Posterior vena cava (tissue), 2 donors: ENCODE results near the gene COL15A1. TPM values are rescaled to one million over a fixed set of nuclear protein-coding genes. Genes with fewer than 3 reads are reported as not detected.

ENCODE experiments used
- DNase-seq: peaks from one replicate; pipeline ENCODE4 v3.0.0-alpha.2; 2020; ENCODE audit warnings: low spot score
- intact Hi-C, 2 donors: fragments of 100-400 bp; cut with DNase I; formaldehyde crosslinking; loops; one replicate each; pipeline versions ENCODE4 v1.14.1 to v1.14.2; 2022 to 2023
- total RNA-seq, 2 donors: library from RNA; stranded (reverse); fragmentation: NEBNext Ultra II Directional; extraction: Animal tissue kit (Norgen Biotek cat#: 25700); gene quantifications; one replicate each; pipeline ENCODE4 v1.2.1, GENCODE V29; 2021
- donor health status: DM: yes; HTN: yes; CAD: no.
- donor health status: DM: yes; HTN: yes; CAD: no.

COL15A1 gene
- total RNA-seq, 2 donors from 2014 or later = 126 to 129 TPM

DNA sequence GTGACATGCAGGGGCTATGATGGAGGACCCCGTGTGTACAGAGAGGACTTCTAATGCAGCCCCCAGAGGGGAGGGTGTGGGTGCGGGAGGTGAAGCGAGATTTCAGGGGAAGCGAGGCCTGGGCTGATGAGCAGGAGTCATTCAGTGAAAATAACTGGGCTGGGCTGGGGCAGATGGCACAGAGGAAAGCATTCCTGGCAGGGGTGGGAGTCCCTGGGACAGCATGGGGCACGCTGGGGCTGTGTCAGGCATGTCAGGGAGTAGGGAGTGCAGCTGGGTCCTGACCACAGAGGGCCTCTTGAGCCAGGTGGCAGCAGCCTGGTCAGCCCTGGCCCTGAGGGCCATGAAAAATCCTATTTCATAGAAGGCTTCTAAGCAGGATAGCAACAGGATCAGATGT, 36.6 kb downstream of the COL15A1 start:
- intact Hi-C loops = no loop called here
- DNase-seq = no peak

DNA sequence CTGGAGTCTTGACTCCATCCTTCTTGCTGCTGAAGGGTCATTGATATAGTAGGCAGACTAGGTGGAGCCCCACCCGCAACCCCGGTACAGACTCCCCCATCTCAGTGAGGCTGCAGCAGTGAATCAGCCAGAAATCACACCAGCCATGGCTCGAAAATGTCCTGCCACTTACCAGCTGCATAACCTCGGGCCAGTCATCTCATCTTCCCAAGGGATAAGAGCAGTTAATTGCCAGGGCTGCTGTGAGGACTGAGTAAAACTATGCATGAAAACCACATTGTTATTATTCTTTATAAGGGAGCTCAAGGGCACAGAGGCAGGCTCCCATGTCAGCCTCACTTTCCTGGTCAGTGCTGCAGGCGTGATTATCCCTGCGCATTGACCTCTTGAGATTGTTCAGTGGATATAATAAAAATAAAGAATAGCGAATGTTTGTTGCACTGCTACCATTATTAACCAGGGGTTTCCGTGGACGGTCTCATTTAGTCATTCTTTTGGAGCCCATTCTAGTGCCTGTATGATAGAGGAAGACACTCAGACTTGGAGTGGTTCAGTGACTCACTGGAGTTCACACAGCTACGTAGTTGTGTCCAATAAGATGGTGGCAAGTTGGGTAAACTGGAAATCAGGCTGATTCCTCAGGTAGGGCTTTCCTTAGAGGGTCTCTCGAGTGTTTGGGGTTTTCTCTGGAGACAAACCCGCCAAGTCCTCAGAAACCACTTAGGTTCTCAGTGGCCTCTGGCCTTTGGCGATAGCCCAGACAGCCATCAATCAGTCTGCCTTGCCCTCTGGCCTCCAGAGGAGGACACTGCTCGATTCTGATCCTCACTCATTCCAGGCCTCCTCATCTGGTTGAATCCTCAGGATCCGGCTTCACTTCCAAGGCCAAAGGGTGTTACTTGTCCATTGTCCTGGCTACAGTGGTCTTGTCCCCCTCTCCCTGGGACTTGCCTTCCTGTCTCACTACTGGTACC, 39.9 kb downstream of the COL15A1 start:
- DNase-seq = no peak
- intact Hi-C loops = no loop called here

DNA sequence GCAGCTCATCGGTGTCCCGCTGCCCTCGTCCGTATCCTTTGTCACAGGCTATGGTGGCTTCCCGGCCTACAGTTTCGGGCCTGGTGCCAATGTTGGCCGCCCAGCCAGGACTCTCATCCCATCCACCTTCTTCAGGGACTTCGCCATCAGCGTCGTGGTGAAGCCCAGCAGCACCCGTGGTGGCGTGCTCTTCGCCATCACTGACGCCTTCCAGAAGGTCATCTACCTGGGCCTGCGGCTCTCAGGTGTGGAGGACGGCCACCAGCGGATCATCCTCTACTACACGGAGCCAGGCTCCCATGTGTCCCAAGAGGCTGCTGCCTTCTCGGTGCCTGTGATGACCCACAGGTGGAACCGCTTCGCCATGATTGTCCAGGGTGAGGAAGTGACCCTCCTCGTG, 41.9 kb downstream of the COL15A1 start:
- intact Hi-C loops = no loop called here
- no peak for DNase-seq

DNA sequence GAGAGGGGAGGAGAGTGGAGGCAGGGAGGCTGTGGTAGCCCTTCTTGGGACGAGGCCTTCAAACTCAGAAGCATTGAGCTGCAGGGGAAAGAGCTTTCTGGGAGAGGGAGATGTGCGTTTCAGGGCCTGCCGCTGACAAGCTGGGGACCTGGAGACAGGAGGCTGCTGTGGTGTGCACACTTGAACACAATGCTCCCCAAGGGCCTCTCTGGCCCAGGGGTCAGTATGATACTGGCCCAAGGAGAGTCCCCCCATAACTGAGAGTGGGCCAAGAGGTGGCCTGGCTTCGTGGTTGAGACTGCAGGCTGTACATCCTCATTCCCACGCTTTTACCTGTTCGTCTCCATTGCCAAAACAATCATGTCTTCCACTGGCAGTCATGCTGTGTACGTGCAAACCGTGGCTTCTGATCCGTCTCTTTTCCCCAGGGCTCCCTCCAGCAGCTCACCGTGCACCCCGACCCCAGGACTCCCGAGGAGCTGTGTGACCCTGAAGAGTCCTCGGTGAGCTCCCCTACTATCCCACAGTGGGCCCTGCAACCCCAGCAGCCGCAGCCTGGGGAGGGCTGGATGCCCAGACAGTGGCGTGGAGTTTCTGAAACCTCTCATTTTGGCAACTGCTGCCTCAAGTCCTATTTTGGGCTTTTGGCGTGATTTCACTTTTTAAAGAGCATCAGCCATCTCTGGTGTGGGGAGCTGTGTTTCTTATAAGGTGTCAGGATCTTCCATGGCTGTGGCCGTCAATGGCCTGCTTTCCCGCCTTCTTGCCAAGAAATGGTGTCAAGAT, 43.4 kb downstream of the COL15A1 start:
- intact Hi-C loops = no loop called here
- no peak for DNase-seq

DNA sequence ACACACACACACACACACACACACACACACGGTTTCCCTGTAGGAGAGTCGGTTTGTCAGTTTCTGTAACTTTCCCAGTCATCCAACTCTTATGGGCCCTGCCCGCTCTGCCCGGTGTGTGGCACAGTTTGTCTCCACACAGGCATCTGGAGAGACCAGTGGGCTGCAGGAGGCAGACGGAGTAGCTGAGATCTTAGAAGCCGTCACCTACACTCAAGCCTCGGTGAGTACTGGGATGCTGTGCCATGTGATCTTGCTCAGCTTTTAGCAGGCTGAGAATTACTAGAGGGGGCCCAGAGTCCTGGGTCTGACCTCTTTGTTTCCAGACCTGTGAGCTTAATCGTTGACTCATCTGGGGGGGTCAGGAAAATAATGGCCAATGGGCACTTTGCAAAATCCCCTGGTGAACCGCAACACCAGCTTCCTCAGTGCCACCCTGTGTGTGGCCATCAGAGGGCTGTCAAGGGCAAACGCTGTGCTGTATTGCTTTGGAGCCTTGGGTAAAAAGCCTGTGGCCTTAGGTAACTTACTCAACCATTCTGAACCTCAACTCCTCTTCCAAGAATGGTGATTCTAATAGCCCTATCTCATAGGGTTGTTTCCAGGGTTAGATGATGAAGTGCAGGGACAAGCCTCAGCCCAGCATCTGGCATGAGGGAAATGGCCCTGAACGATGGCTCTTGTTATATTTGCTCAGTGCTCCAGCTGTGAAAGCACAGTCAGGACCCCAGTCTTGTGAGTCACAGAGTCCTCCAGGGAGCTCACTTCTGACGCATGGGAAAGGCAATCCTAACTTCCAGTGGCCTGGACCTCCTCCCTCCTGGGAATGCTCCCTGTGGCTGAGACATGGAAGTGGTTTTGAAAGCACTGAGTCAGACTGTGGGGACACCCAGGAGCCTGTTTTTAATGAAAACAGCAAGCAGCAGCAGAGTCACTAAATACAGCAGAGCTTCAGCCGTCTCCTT, 45.6 kb downstream of the COL15A1 start:
- peak; percentile 95 for DNase-seq
- intact Hi-C loops = no loop called here

DNA sequence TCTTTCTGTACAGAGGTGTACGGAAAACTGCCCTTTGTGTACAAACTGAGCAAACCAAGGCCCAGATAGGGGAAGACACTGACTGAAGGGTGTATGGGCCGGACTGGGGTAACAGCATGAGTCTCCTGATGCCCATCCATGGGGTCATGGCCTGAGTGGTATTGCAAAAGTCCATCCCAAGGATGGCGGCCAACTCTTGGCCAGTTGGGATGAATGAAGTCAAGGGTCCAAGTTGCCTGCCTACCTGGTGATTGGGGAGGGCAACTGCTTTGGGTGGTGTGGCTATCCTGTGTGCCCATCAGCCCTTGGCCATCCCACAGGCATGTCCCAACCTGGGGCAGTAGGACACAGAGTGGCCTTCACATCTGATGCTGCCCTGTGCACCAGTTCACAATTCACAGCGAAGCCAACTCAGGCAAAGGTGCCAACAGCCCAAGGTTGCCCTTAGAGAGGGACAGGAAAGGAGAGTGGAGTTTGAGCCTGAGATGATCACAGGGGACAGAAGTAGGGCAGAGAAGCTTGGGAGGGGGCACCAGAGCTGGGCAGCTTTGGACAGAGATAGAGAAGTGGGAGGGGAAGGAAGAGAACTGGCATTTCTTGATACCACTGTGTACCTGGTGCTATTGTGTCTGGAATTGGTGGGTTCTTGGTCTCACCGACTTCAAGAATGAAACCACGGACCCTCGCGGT, 46.6 kb downstream of the COL15A1 start:
- intact Hi-C loops = loop anchor here in 1 of 2 donors (10.0 kb wide), 1 partner anchor 126 kb away; no protein-coding TSS in a partner anchor

DNA sequence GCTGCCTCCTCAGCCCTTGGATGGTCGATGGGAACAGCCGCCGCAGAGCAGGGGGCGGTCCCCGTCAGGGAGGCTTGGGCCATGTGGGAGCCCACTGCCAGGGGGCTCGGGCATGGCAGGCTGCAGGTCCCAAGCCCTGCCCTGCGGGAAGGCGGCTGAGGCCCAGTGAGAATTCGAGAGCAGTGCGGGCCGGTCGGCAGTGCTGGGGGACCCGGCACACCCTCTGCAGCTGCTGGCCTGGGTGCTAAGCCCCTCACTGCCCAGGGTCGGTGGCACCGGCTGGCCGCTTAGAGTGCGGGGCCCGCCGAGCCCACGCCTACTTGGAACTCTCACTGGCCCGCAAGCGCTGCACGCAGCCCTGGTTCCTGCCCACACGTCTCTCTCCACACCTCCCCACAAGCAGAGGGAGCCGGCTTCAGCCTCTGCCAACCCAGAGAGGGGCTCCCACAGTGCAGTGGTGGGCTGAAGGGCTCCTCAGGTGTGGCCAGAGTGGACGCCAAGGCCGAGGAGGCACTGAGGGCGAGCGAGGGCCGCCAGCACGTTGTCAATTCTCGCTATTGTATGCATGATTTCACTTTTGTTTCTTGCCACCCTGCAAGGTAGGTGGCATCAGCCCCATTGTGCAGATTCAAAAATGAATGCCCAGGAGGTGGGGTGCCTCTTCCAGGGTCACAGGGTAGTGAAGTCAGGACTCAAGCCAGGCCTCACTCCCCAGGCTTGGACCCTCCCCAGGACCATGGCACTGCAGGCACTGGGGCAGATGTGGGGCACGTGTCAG, 48.6 kb downstream of the COL15A1 start:
- intact Hi-C loops = loop anchor here in 1 of 2 donors (10.0 kb wide), 1 partner anchor 127 kb away; no protein-coding TSS in a partner anchor
- DNase-seq = no peak

More for the DNA sequence above, 46.6 kb downstream of the COL15A1 start:
- DNase-seq = no peak

DNA sequence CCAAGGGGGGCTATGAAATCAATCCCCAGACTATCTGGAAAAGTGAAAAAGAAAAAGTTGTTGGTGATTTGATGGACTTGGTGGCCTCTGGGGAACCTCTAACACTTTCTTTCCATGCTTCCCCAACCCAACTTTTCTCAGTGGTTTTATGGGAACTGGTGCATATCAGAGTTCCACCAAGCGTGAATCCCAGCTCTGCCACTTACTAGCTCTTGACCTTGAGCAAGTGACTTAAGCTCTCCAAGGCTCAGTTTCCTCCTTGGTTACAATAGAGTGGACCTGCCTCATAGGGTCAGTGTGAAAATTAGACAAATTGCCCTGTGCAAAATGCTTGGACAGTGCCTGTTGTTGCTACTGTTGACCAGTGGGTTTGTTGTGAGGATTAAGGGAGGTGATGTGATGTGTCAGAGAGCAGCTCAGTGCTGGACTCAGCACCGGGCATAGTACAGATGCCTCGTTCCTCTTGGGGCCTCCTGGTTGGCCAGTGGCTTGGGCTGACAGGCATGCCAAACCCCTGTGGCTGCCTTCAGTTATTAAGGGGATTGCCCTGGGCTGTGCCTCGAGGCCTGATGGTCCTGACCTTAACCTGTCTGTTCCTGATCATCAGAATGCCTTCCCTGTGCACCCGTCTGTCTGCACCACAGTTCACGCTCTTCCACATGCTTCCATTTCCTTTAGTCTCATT, 49.3 kb downstream of the COL15A1 start:
- DNase-seq = no peak
- intact Hi-C loops = loop anchor here in 1 of 2 donors (10.0 kb wide), 1 partner anchor 128 kb away; no protein-coding TSS in a partner anchor

DNA sequence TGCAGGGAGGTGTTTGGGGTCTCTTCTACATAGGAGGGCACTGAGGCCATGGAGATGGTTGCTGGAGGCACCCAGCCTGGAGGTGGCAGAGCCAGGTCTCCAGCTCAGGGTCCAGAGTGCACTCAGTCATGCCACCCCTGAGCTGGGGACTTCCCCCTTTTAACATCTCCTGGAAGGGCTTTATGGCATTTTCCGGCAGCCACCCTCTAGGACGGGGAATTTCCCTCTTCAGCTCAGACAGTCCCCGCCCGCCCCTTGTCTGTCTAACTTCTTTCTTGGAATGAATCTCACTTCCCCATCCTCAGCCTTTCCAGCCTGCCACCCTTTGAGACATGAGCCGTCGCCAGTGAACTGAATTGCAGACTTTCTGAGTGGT, 49.9 kb downstream of the COL15A1 start:
- intact Hi-C loops = loop anchor here in 1 of 2 donors (10.0 kb wide), 1 partner anchor 129 kb away; no protein-coding TSS in a partner anchor
- DNase-seq = no peak

DNA sequence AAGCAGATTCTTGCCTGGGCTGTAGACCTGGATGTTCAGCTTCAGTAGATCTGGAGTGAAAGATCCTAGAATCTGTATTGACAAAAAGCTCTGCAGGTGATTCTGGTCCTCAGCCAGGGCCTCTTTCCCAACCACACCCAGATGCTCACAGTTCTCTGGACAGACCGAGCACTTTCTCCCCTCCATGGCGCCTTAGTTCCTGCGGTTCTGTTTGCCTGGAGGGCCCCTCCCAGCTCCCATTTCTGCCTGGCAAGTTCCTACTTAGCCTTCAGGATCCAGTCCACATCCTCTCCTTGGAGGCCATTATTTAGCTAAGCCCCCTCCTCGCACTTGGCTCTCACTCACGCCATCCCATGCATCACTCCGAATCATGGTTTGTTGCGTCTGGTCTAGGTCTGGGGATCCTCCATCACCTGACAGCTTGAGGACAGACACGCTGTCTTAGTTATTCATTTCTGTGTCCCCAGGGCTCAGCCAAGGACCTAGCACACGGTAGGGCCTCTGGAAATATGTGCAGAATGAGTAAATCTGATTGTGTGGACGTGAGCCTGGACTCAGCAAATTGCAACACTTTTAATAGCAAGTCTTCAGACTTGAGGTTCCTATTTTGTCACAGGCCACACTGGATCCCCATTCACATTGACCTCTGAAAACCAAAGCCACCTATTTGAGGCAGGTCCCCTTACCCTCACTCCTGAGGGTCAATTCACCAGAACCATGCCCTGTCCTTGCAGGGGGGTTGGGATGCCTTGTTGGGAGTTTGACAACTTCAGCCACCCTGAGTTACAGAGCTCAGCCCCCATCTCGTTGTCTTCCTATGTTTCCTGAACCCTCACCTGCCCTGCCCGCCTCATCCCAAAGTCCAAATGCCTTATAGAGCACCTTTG, 50.7 kb downstream of the COL15A1 start:
- DNase-seq = no peak

DNA sequence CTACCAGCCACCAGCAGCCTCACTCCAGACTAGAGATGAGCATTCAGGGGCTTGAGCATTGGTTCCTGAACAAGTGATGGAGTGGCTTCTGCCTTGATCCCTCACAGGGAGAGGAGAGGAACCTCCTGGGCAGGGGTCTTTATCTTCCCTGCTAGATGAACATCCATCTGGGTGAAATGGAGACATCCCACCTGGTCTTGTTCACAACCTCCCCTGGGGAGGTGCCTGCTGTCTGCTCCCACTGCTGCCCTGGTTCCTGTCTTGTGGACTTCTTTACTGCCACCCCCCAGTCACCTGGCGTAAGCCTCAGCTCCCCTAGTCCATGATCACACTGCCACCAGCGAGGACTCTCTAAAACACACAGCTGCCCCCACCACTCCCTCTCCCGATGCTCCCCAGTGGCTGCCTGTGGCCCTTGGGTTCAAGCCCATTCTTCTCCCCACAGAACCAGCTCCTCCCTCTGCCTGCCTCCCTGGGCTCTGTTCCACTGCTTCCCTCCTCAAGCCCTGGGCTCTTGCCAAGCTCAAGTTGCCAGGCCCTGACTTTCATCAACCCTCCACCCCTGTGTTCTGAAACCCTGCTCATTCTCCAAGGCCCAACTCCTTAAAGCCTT, 51.5 kb downstream of the COL15A1 start:
- DNase-seq = peak; percentile 81
- intact Hi-C loops = loop anchor here (5.0 to 10.0 kb wide), 3 partner anchors 53 to 133 kb away; partner anchors contain the start of gene COL15A1 (in 1 of the 2)

More for the DNA sequence above, 50.7 kb downstream of the COL15A1 start:
- intact Hi-C loops = loop anchor here (5.0 to 10.0 kb wide), 3 partner anchors 52 to 132 kb away; partner anchors contain the start of gene COL15A1 (in 1 of the 2)

DNA sequence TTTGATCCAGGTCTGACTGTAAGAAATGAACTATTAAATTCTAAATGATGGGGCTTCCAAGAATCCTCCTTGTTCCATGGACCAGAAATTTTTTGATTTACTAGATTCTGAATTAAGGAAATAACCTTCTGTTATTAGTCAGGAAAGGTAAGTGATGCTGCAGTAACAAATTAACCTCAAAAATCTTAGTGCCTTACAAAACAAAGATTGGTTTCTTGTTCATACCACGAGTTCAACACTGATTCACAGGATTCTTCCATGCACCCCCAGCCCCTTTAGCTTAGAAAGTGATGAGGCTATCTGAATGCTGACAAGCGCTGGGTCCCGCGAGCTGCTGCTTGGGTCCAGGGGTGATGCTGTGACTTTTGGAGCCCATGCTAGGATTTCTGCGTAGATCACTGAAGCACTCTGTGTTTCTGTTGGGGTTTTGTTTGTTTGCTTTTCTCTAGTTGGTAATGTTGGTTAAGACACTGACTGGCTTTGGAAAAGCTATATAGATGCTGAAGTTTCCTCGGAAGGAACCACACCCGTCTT, 52.3 kb downstream of the COL15A1 start:
- DNase-seq = peak; percentile 15
- intact Hi-C loops = loop anchor here (5.0 to 10.0 kb wide), 3 partner anchors 54 to 134 kb away; partner anchors contain the start of gene COL15A1 (in 1 of the 2)

DNA sequence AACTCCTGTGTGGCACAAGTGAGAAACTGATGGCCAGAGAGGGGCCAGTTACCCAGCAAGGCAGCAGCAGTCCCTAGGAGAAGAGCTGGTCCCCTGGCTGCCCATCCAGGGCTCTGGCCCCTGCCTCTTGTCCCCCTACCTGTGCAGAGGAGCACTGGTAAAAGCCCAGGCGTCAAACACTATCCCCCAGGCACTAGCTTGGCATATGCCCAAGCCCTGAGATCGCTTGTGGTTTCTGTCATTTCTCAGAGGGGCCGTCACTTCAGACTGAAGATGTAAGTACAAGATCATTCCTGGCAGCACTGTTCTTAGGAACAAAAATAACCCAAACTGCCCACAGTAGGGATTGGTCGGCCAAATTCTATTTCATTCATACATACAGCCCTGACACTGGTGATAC, 53.9 kb downstream of the COL15A1 start:
- intact Hi-C loops = loop anchor here (5.0 to 10.0 kb wide), 3 partner anchors 55 to 135 kb away; partner anchors contain the start of gene COL15A1 (in 1 of the 2)
- DNase-seq = peak; percentile 79

DNA sequence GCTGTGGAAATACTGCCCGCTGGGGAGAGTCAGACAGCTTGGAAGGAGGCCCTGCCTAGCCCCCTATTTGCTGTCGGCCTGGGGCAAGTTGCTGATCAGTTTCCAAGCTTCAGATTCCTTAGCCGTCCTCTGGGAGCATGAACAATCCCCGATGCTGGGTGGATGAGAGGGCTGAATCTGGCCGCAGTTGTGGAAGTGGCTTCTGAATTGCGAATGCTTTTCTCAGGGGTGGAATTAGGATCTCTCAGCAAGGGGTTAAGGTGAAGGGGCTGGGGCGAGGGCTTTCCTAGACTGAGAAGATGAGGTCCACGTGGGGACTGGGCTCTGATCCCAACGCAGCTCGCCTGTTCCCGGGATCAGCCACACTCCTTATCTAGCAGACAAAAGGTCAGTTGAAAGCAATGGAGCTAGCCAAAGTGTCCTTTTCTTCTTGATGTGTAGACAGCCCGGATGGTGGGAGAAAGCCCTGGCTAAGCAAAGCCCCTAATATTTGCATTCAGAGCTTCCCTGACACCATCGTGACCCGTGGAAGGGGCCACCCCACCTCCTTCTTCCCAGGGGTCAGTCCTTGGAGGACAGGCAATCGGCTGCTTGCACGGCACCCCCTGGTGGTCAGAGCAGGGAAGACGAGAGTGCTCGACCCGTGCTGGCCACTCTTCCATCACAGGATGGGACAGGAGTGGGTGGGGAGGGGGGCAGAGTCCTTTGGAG, 54.9 kb downstream of the COL15A1 start:
- peak; percentile 94 for DNase-seq
- intact Hi-C loops = loop anchor here (5.0 to 10.0 kb wide), 3 partner anchors 56 to 136 kb away; partner anchors contain the start of gene COL15A1 (in 1 of the 2)
